ENCODE data around the gene LRFN4.

Gene LRFN4

DNA sequence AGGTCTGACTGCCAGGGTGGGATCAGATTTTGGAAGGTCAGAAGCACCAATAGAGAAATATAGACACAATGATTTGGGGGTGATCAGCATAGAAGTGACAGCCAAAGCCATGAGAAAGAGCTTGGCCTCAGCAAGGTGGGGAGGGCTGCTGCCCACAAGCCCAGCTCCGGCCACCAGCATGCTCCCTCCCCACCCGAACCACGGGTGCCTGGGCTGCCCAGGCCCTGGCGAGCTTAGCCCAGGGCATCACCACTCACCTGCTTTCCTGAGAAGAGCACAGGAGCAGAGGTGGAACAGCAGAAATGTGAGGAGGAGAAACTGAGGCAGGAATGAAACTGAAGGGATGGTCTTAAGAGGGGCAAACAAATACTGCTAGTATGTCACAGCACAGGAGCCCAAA lies 48.8 kb downstream of the LRFN4 start:
- no peak for FAIRE-seq
- TF ChIP-seq, protein P1, sequence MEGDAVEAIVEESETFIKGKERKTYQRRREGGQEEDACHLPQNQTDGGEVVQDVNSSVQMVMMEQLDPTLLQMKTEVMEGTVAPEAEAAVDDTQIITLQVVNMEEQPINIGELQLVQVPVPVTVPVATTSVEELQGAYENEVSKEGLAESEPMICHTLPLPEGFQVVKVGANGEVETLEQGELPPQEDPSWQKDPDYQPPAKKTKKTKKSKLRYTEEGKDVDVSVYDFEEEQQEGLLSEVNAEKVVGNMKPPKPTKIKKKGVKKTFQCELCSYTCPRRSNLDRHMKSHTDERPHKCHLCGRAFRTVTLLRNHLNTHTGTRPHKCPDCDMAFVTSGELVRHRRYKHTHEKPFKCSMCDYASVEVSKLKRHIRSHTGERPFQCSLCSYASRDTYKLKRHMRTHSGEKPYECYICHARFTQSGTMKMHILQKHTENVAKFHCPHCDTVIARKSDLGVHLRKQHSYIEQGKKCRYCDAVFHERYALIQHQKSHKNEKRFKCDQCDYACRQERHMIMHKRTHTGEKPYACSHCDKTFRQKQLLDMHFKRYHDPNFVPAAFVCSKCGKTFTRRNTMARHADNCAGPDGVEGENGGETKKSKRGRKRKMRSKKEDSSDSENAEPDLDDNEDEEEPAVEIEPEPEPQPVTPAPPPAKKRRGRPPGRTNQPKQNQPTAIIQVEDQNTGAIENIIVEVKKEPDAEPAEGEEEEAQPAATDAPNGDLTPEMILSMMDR (IDR thresholded peaks at IDR 0.05; ENCODE audit: insufficient read depth, missing control alignments), result no peak
- no peak for DNase-seq (ENCODE audit: insufficient read length, low spot score)

DNA sequence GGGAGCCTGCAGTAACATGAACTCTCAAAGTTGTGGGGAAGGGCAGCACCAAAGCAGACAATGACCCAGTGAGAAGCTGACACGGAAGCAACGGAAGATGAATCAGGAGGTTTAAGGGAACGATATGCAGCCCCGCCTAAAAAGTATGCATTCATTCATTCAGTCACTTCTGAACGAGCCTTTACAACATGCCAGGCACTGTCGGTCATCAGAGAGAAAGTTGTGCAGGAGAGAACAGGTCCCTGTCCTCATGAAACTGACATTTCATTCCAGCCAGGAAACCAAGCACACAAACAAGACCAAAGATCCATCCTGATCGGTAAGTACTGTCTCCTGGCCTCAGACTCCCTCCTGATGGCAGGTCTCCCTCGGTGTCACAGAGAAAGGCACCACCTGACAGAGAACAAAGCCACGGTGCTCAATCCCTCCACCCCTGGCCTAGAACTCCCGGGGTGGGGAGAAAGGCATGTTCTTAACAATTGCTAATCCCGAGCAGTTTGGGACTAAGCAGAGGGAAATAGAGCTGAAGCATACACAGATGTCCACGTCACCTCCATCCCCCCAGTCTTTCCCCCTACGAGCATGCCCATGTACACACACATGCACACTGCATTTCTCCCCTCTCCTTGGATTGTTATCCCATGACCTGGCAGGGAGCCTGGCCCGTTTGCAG lies 49.3 kb downstream of the LRFN4 start:
- FAIRE-seq (no peak), DNase-seq (ENCODE audit: insufficient read length, low spot score) (no peak)
- TF ChIP-seq, protein P1 (IDR thresholded peaks at IDR 0.05; ENCODE audit: insufficient read depth, missing control alignments), result no peak

GRCh38 chr11:66907751-66908630 lies 51.1 kb downstream of the LRFN4 start:
- DNase-seq (ENCODE audit: insufficient read length, low spot score) (no peak), FAIRE-seq (no peak)
- TF ChIP-seq, protein P1 (IDR thresholded peaks at IDR 0.05; ENCODE audit: insufficient read depth, missing control alignments), result no peak

DNA sequence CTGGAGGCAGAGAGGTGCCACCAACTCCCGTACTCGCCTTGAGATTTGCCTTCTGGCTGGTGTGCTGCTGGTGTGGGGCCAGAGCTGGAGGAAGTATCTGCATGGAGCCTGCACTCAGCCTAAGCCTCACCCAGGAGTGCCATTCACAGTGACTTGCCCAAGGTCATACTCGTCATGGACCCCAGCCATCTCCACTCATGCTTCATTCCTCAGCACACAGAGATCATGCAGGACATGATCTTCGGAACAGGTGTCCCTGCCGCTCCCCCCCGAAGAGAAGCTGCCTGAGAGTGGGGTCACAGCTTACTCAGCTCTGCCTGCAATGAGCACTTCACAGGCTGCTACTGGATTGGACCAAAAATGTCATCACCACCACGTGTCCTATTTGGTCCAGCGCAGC lies 52.3 kb downstream of the LRFN4 start:
- DNase-seq (ENCODE audit: insufficient read length, low spot score), result no peak
- no peak for FAIRE-seq
- TF ChIP-seq, protein P1 (IDR thresholded peaks at IDR 0.05; ENCODE audit: insufficient read depth, missing control alignments), result no peak

DNA sequence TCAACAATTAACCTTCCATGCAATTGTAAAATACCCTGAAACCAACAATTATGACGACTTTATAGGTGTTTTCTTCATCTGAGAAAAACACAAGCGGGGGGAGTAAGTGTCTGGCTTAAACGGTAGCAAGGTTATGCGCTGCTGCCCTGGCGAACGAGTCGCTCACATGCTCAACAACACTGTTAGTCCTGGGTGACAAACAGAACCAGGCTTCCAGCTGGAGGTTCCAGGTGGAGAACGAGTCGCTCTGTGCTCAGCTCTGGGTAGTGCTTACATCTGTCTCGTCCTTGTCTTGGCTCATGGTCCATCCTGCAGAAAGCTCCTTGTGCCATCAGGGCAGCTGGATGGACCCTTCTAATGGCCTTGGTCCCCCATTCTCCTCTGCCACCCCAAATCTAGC lies 53.2 kb downstream of the LRFN4 start:
- TF ChIP-seq, protein P1 (IDR thresholded peaks at IDR 0.05; ENCODE audit: insufficient read depth, missing control alignments), result no peak
- DNase-seq (ENCODE audit: insufficient read length, low spot score) (no peak), FAIRE-seq (no peak)
